ENCODE data around the gene NFE2L3. TPM values are rescaled to one million over a fixed set of nuclear protein-coding genes. Genes with fewer than 3 reads are reported as not detected.
"Not testable (repeated sequence)": the region's sequence is repeated elsewhere in the genome, so short reads cannot be mapped to it uniquely, and the experiment has no call there.

Gene NFE2L3
- total RNA-seq, 1 donor = 24.5 TPM

DNA sequence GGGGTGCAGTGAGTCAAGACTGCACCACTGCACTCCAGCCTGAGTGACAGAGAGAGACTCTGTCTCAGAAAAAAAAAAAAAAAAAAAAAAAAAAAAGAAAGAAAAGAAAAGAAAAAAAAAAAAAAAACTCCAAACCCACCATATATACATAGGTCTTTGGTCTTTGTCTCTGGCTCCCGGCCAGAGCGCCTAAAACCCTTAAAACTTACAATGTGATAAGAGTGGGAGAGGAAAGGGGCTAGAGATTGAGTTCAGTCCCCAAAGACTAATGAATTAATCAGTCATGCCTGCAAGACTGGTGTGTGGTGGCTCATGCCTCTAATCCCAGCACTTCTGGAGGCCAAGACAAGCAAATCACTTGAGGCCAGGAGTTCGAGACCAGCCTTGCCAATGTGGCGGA is 6.8 kb upstream of the NFE2L3 start:
- no peak for DNase-seq (ENCODE audit: low read depth in 2 of 3, low spot score in 2 of 3)

DNA sequence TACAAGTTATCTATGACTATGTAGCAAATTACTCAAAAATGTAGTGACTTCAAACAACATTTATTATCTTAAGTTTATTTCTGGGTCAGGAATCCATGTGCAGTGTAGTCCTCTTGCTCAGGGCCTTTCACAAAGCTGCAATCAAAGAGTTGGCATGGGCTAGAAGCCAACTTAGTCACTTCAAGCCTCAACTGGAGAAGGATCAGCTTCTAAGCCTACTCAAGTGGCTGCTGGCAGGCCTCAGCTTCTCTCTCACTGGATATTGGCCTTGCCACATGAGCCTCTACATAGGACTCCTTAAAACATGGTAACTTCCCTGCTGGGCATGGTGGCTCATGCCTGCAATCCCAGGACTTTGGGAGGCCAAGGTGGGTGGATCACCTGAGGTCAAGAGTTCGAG is 5.0 kb upstream of the NFE2L3 start:
- no peak for DNase-seq (ENCODE audit: low read depth in 2 of 3, low spot score in 2 of 3)

DNA sequence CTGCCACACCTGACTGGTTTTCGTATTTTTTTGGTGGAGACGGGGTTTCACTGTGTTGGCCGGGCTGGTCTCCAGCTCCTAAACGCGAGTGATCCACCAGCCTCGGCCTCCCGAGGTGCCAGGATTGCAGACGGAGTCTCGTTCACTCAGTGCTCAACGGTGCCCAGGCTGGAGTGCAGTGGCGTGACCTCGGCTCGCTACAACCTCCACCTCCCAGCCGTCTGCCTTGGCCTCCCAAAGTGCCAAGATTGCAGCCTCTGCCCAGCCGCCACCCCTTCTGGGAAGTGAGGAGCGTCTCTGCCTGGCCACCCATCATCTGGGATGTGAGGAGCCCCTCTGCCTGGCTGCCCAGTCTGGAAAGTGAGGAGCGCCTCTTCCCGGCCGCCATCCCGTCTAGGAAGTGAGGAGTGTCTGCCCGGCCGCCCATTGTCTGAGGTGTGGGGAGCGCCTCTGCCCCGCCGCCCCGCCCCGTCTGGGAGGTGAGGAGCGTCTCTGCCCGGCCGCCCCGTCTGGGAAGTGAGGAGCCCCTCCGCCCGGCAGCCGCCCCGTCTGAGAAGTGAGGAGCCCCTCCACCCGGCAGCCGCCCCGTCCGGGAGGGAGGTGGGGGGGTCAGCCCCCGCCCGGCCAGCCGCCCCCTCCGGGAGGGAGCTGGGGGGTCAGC is 4.2 kb upstream of the NFE2L3 start:
- DNase-seq (ENCODE audit: low read depth in 2 of 3, low spot score in 2 of 3) = not testable (repeated sequence)

DNA sequence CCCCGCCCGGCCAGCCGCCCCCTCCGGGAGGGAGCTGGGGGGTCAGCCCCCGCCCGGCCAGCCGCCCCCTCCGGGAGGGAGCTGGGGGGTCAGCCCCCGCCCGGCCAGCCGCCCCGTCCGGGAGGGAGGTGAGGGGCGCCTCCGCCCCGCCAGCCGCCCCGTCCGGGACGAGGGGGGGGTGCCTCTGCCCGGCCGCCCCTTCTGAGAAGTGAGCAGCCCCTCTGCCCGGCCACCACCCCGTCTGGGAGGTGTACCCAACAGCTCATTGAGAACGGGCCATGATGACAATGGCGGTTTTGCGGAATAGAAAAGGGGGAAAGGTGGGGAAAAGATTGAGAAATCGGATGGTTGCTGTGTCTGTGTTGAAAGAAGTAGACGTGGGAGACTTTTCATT is 3.7 kb upstream of the NFE2L3 start:
- not testable (repeated sequence) for DNase-seq (ENCODE audit: low read depth in 2 of 3, low spot score in 2 of 3)

DNA sequence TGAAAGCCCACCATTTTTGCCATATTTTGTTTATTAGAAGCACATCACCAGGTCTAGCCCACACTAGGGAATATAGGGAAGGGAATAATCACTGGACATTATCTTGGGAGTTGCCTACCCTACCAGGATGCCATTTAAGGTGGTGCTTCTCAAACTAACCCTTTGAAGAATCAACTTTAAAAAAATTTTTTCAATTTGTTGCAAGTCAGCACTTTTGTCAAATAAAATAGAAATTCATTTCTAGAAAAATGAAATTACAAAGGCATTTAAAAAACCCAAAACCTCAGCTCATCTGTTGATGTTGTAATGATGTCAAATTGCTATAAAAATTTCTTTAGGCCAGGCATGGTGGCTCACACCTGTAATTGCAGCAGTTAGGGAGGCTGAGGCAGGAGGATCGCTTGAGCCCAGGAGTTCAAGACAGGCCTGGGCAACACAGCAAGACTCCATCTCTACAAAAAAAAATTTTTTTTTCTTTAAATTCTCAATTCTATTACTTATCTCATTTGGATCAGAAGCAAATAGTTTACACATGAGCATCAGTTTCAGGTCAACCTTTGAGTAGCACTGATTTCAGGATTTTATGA is 2.5 kb upstream of the NFE2L3 start:
- DNase-seq (ENCODE audit: low read depth in 2 of 3, low spot score in 2 of 3) = no peak

DNA sequence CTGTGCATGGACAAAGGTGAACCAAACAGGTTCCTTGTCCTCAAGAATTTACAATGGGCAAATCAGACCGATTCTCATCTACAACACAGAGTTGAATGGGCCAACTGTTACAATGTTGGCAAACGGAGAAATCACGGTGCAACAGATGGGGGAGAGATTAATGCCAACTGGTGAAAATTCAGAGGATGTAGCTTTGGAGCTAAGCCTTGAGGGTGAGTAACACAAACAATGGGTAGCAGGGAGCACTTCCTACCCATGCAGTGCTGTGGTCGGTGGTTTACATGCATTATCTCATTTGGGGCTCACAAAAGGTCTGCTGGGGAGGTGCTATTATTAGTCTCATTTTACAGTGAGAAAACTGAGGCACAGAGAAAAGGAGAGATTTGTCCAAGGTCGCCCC is 902 bp upstream of the NFE2L3 start:
- DNase-seq (ENCODE audit: low read depth in 2 of 3, low spot score in 2 of 3) = no peak

DNA sequence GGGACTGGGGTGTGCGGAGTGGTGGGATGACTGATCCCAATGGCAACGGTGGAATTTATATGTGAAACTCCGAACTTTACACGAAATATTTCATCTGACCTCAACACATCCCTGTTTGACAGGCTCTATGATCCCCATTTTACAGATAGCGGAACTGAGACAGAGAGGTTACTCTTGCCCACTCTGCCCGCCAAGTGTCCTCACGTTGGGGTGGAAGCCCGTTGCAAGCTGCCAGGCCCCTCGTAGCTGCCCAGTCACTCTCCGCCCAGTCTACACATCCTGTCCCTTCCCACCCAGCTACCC is 397 bp upstream of the NFE2L3 start:
- DNase-seq (ENCODE audit: low read depth in 2 of 3, low spot score in 2 of 3) = no peak

DNA sequence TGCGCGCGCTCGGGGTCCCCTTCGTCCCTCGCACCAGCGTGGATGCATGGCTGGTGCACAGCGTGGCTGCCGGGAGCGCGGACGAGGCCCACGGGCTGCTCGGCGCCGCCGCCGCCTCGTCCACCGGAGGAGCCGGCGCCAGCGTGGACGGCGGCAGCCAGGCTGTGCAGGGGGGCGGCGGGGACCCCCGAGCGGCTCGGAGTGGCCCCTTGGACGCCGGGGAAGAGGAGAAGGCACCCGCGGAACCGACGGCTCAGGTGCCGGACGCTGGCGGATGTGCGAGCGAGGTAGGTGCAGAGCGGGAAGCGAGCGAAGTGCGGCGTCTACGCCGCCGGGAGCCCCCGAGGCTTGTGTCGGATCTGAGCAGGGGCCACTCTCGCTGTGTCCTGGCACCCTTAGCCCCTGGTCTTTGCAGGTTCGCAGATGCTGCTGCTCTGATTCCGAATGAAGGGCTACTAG is 813 bp downstream of the NFE2L3 start:
- peak in 1 of 3 donors; percentile 13 for DNase-seq (ENCODE audit: low read depth in 2 of 3, low spot score in 2 of 3)

DNA sequence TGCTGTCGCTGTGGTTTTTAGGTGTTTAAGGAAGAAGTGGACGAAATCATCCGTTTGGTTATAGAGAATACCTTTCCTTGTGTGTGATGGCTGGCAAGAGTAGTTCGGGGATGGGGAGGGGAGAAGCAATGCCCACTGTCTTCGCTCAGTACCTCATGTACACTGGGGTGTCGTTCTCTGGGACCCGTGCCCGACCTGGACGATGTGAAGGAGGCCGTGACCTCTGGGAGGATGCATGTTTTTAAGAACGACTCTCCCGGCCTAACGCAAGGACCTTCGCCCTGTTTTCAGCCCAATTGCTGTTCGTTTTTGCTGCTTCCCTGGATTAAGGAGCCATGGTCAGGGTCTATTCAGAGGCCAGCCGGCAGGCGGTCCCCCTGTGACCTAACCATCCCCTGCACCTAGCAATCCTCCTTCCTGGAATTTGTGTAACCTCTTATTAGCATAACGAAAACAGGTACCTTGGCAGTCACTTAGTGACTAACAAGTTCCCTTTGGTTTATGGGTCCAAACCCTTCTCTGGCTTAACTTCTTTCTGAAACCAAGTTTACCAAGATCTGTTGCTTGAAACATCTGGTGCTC is 1.3 kb downstream of the NFE2L3 start:
- DNase-seq (ENCODE audit: low read depth in 2 of 3, low spot score in 2 of 3) = no peak

DNA sequence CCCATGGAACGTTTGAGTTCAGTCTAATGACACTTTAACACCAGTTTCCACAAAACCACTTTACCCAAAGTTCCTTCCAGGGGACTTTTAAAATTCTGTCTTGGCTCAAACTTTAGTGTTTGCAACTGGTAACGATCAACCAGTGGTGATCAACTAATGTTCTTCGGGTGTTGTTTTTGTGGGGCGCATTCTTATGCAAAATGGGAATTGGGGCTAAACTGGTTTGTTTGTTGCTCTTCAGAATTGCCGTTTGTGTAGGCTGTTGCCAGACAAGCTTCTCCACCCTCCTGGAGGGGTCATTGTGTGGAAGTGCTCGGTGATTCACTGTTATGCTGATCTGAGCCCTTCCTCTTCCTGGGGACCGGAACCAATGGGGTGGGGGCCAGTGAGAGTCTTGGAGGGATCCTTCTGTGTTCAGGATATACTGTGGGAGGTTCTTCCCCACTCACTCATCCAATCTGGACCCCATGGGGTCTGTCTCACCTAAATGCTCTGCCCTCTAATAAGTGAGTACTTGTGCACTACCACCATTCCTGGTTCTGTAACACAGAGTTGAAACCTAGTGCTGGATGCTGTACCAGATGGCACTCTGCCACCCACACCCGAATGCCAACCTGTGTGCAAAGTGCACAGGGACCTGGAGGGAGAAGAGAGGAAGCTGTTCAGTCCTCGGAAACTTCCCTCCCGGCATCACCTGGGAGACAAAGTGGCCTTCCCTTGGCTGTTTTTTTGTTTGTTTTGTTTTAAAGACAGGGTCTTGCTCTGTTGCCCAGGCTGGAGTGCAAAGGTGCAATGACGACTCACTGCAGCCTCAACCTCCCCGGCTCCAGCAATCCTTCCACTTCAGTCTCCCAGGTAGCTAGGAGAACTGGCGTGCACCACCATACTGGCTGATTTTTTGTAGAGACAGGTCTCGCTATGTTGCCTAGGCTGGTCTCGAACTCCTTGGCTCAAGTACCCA is 2.1 kb downstream of the NFE2L3 start:
- peak in 2 of 3 donors; percentile 24 to 63 for DNase-seq (ENCODE audit: low read depth in 2 of 3, low spot score in 2 of 3)

DNA sequence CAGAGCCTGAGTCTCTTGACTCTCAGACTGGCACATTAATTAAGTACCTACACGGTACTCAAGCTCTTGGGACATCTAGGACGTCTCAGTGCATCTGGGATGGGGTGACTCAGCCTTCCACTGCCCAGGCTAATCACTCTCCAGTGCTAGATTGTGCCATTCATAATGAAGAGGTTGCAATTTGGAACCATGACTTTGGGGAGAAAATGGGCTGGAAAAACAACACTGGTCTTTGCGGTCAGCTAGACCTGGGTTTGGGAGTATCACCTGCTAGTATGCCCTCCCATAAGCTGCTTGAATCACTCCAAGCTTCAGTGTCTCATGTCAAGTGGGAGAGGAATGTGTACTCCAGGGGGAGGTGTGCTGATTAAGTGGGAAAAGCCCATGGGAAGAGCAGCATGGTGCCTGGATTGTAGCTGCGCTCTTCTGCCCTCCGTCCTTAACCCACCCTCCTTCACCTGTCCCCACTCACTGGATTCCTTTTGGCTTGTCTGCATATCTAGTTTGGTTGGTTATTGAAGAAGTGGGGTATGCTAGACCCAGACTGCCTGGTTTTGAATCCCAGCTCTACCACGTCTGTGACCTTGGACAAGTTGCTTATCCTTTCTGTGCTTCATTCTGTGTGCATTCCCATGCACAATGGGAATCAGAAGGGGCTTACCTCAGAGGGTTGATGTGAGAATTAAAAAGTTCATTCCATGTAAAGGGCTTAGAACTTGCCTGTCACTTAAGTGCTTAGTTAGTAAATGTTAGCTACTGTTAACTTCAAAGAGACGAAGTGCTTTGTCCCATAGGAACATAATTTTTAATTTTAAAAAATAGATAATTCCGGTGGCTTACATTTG is 3.8 kb downstream of the NFE2L3 start:
- DNase-seq (ENCODE audit: low read depth in 2 of 3, low spot score in 2 of 3) = no peak

DNA sequence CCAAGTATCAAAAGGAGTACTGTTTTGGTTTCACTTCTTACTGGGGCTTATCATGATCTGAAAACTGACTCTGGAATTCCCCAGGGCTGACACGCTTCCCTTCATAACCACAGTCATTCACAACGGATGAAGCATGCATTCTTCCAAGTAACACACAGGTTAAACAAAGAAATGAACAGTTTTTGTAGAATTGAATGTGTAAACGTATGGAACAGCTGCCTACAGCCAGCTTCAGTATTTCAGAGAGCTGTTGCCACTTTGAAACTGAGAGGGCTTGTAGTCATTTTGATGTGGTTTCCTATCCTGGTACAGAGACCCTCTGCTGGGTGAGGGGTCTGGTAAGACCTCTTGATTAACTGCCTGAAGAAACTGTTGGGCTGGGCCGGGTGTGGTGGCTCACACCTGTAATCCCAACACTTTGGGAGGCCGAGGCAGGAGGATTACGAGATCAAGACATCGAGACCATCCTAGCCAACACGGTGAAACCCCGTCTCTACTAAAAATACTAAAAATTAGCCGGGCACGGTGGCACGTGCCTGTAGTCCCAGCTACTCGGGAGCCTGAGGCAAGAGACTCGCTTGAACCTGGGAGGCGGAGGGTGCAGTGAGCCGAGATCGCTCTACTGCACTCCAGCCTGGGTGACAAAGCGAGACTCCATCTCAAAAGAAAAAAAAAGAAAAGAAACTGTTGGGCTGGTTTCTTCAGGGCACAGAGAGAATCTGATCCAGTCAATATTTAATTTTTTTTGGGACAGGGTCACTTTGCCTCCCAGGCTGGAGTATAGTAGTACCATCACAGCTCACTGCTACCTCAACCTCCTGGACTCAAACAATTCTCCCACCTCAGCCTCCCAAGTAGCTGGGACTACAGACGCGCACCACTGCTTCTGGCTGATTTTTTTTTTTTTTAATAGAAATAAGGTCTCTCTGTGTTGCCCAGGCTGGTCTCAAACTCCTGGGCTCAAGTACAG is 4.7 kb downstream of the NFE2L3 start:
- DNase-seq (ENCODE audit: low read depth in 2 of 3, low spot score in 2 of 3) = peak; percentile 37 to 91 (median 90)

DNA sequence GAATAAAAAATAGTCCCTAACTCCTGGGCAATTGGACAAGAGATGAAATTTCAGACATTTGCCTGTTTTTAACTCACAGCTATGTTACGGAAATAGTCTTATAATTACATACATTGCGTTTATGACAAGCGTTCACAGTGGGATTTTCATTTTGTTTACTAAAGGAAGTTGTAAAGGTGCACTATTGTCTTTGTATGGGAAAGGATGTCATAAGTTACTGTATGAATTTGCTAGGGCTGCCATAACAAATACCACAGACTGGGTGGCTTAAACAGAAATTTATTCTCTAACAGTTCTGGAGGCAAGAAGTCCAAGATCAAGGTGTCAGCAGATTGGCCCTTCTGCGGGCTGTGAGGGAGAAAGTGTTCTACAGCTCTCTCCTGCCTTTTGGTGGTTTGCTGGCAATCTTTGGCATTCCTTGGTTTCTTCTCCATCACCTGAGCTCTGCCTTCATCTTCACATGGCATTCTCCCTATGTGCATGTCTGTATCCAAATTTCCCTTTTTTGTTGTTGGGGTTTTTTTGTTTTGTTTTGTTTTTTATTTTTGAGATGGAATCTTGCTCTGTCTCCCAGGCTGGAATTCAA is 5.6 kb downstream of the NFE2L3 start:
- no peak for DNase-seq (ENCODE audit: low read depth in 2 of 3, low spot score in 2 of 3)

DNA sequence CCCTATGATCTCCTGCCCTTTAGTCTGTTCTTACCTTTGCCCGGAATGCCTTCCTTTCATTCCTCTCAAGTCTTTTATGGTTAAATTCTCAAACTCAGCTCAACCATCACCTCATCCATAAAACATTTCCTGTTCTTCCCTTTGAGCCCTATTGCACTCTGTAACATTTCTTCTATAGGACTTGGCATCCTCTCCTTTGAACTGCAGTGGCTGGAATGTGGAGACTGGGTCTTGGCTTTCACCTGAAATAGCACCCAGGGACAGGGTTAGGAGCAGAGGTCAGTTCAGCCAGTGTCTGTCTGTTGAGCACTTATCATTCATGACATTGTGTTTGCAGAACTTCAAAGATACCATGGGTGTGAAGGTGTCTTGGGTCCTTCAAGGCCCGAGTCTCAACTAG is 7.2 kb downstream of the NFE2L3 start:
- DNase-seq (ENCODE audit: low read depth in 2 of 3, low spot score in 2 of 3) = no peak

DNA sequence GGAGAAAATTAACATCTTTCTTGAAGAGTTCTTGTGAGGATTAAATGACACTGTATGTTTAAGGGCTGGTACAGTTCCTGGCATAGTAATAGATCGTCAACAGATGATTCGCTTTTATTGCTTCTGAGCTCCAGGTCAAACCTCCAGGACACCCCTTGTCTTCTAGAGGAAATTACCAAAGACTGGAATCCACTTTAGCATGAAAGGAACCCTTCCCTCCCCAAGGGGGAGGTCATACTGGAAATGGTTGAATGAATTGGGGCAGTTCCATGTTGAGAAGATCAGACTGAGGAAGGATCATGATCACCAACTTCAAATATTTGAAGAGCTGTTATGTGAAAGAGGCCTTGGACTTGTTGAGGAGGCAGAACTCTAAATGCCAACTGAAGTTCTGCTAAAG is 8.9 kb downstream of the NFE2L3 start:
- no peak for DNase-seq (ENCODE audit: low read depth in 2 of 3, low spot score in 2 of 3)

DNA sequence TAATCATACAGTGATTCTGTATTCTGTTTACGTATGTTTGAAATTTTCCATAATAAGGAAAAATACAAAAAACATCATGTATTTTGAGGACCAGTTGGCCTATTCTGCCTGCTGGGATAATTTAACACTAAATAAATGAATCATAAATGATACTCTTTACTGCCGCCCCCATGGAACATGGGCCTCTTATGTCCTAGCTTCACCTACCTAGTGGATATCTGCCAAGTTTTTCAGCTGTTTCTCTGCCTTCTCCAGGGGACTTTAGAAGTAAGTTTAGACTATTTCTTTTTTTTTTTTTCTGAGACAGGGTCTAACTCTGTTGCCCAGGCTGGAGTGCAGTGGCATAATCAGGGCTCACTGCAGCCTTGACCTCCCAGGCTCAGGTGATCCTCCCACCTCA is 10.4 kb downstream of the NFE2L3 start:
- DNase-seq (ENCODE audit: low read depth in 2 of 3, low spot score in 2 of 3) = peak in 1 of 3 donors; percentile 25

DNA sequence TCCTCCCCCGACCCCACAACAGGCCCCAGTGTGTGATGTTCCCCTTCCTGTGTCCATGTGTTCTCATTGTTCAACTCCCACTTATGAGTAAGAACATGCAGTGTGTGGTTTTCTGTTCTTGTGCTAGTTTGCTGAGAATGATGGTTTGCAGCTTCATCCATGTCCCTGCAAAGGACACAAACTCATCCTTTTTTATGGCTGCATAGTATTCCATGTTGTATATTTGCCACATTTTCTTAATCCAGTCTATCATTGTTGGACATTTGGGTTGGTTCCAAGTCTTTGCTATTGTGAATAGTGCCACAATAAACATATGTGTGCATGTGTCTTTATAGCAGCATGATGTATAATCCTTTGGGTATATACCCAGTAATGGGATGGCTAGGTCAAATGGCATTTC is 11.8 kb downstream of the NFE2L3 start:
- not testable (repeated sequence) for DNase-seq (ENCODE audit: low read depth in 2 of 3, low spot score in 2 of 3)

DNA sequence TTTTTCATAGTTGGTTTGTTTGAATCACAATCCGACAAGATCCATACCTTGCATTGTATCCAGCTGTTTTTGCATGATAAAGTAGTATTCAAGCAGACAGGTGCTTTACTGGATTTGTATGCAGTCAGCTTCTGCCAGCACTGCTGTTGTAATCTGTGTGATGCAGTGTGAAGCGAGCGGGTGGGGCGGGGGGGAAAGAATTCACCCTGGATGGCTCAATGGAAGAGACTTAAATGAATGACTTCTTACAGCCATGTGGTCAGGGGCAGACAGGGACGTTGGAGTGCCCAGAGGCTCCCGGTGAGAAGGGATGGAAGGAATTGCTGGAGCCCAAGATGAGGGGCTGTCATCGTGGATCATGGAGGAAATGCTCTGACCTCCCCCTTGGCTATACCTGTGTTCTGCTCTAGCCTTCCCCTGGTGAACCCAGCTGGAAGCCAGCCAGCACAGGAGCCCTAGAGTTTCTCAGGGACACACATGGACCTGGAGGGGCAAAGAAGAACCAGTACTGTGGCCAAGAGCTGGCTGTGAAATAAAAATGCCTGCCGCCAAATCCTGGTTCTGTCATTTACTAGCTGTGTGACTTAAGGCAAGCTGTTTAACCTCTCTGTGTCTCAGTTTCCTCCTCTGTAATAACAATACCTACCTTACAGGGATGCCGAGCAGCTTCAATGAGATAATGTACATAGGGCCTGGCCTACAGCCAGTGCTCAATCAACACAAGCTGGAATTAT is 14.1 kb downstream of the NFE2L3 start:
- no peak for DNase-seq (ENCODE audit: low read depth in 2 of 3, low spot score in 2 of 3)
